ENCODE measurements around the gene HSPA6.
"Not testable (repeated sequence)": the region's sequence is repeated elsewhere in the genome, so short reads cannot be mapped to it uniquely, and the experiment has no call there.

- TF ChIP-seq, protein P1, sequence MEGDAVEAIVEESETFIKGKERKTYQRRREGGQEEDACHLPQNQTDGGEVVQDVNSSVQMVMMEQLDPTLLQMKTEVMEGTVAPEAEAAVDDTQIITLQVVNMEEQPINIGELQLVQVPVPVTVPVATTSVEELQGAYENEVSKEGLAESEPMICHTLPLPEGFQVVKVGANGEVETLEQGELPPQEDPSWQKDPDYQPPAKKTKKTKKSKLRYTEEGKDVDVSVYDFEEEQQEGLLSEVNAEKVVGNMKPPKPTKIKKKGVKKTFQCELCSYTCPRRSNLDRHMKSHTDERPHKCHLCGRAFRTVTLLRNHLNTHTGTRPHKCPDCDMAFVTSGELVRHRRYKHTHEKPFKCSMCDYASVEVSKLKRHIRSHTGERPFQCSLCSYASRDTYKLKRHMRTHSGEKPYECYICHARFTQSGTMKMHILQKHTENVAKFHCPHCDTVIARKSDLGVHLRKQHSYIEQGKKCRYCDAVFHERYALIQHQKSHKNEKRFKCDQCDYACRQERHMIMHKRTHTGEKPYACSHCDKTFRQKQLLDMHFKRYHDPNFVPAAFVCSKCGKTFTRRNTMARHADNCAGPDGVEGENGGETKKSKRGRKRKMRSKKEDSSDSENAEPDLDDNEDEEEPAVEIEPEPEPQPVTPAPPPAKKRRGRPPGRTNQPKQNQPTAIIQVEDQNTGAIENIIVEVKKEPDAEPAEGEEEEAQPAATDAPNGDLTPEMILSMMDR (IDR thresholded peaks at IDR 0.05): not testable (repeated sequence)
- TF ChIP-seq EP300 (IDR thresholded peaks at IDR 0.05): not testable (repeated sequence)
Measured at GRCh38 chr1:161540570-161540960, 16.2 kb downstream of the HSPA6 start.

Data from A549 (cell line).